ENCODE data around the gene ZRSR2.

Gene ZRSR2

DNA sequence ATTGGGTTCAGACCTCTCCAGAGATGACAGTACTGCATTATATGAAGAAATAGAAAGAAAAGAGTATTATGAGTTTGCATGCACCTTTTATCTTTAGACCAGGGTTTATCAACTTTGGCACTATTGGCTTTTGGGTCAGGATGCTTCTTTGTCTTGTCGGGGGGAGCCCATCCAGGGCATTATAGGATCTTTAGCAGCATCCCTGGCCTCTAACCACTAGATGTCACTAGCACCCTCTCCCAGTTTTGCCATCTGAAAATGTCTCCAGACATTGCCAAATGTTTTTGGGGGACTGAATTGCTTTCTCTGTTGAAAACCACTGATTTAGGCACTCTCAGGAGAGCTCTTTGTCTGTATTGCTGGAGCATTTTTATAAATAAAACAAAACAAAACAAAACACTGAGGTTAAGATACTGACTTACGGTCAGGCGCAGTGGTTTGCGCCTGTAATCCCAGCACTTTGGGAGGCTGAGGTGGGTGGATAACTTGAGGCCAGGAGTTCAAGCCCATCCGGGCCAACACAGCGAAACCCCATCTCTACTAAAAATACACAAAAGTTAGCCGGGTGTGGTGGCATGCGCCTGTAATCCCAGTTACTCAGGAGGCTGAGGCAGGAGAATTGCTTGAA lies 28.6 kb upstream of the ZRSR2 start:
- DNase-seq (ENCODE audit: low read depth), result no peak
- TF ChIP-seq, protein P1, sequence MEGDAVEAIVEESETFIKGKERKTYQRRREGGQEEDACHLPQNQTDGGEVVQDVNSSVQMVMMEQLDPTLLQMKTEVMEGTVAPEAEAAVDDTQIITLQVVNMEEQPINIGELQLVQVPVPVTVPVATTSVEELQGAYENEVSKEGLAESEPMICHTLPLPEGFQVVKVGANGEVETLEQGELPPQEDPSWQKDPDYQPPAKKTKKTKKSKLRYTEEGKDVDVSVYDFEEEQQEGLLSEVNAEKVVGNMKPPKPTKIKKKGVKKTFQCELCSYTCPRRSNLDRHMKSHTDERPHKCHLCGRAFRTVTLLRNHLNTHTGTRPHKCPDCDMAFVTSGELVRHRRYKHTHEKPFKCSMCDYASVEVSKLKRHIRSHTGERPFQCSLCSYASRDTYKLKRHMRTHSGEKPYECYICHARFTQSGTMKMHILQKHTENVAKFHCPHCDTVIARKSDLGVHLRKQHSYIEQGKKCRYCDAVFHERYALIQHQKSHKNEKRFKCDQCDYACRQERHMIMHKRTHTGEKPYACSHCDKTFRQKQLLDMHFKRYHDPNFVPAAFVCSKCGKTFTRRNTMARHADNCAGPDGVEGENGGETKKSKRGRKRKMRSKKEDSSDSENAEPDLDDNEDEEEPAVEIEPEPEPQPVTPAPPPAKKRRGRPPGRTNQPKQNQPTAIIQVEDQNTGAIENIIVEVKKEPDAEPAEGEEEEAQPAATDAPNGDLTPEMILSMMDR (IDR thresholded peaks at IDR 0.05; ENCODE audit: control insufficient read depth, insufficient read depth, low read depth, low read length, missing control alignments), result peak; percentile 92
- no peak overlapping the region for H3K4me3 ChIP-seq (ENCODE audit: control insufficient read depth, low read depth, low read length)

DNA sequence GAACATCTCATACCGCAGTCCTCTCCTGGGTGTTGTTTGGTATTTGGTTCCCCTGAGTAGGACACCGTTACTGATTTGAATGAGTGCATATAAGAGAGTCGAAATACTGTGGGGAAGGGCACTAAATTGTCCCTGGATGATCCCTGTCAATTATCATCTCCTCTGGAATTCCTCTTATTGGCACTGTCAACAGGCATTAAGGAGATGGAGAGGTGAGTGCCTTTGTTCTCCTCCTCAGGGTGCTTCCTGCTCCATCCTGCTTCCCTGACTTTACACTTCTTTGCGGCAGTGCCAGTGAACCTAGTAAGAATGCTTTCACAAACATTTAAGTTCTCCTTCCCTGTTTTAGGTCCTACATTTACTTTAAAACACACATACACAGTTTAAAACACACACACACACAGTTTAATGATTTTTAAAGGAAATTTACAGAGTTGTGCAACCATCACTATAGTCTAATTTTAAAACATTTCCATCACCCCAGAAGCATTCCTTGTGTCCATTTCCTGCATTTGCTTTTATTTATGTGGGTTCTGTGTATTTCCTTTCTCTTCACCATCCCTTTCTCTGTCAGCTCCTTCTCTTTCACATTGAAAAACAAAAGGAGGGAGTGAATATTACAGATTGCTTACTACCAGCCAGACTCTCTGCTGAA lies 20.9 kb upstream of the ZRSR2 start:
- DNase-seq (ENCODE audit: low read depth), result no peak
- H3K4me3 ChIP-seq (ENCODE audit: control insufficient read depth, low read depth, low read length), result no peak overlapping the region
- TF ChIP-seq, protein P1 (IDR thresholded peaks at IDR 0.05; ENCODE audit: control insufficient read depth, insufficient read depth, low read depth, low read length, missing control alignments), result no peak

DNA sequence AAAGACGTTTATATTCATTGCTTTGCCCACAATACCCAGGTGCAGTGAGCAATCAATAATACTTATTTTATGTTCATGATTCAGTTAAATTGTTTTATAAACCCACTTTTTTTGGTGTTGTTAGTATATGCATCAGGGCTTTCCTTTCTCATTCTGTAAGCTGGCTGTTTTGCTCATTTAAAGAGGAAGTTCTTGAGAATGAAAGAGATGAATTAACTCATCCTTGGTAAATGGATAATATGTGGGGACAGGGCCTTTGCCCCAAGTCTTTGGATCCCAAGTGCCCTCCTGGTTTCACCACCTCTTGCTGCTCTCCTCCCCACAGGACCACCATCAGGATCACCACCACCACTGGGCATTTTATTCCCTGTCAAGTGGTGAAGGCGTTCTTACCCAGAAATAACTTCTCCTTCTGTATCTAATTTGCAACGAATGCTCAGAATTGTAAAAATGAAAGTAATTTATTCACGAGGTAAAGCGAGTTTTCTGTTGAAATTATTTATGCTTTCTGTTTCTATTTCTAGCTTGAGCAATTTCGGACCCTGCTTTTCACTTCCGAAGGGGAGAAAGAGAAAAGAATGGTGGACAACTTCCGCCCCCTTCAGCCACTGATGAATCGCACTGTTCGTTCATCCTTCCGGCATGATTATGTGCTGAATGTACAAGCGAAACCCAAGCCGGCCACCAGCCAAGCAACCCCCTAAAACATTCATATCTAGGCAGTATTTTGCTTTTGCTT lies 8.2 kb upstream of the ZRSR2 start:
- peak overlapping the region; percentile 17 for H3K4me3 ChIP-seq (ENCODE audit: control insufficient read depth, low read depth, low read length)
- TF ChIP-seq, protein P1 (IDR thresholded peaks at IDR 0.05; ENCODE audit: control insufficient read depth, insufficient read depth, low read depth, low read length, missing control alignments), result peak; percentile 15
- DNase-seq (ENCODE audit: low read depth), result no peak

DNA sequence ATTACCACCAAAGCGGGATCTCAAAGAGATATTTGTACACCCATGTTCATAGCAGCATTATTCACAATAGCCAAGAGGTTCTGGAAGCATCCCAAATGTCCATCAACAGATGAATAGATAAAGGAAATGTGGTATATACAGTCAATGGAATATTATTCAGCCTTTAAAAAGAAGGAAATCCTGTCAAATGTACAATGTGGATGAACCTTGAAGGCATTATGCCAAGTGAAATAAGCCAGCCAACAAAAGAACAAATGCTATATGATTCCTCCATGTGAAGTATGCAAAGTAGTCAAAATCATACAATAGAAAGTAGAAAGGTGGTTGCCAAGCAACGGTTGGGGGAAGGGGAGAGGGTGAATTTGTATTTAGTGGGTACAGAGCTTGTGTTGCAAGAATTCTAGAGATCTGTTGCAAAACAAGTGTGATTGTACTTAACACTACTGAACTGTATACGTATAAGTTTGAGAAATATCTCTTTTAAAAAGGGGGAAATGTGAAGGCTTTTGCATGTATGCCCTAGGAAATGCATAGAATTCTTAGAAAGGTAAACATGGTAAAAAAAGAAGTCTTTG lies 5.0 kb upstream of the ZRSR2 start:
- no peak for DNase-seq (ENCODE audit: low read depth)
- TF ChIP-seq, protein P1 (IDR thresholded peaks at IDR 0.05; ENCODE audit: control insufficient read depth, insufficient read depth, low read depth, low read length, missing control alignments), result no peak

DNA sequence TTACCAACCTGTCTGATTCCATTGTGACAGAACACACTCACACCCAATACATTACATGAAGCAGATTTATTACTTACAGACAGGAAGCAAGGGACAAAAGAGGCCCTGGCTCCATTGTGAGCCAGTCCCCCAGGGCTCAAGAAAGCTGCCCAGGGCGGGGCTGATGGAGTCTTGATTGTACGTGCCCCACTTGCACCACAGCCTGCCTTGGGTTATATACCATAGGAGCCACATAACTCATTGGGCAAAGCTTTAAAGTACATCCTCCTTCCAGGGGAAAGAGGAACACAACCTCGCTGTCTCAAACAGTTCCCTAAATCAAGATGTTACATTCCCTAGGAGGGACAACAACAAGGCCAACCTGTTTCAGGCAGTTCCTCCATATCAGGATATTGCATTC lies 3.4 kb upstream of the ZRSR2 start:
- H3K4me3 ChIP-seq (ENCODE audit: control insufficient read depth, low read depth, low read length), result no peak overlapping the region
- no peak for DNase-seq (ENCODE audit: low read depth)
- TF ChIP-seq, protein P1 (IDR thresholded peaks at IDR 0.05; ENCODE audit: control insufficient read depth, insufficient read depth, low read depth, low read length, missing control alignments), result no peak

More for the DNA sequence above, 5.0 kb upstream of the ZRSR2 start:
- no peak overlapping the region for H3K4me3 ChIP-seq (ENCODE audit: control insufficient read depth, low read depth, low read length)

DNA sequence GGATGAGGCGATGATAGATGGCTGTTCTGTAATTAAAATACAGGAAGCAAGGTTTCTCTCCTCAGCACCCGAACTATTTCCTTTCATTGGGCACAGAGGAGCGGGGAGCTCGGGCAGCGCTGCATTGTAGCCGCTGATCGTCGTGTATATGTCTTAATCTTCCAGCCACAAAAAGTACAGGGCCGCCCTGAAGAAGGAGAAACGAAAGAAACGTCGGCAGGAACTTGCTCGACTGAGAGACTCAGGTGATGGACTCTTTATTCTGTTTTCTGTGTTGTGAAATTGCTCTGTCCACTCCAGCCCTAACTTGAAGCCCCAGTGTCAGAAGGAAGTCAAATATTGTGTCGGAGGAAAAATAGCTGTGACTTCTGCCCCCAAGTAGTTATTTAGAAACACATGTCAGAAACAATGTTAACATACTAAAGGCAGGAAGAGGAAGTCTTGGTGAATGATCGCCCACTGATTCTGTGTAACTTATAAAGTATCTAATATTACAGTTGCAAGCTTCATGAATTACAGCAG lies 546 bp downstream of the ZRSR2 start:
- TF ChIP-seq, protein P1 (IDR thresholded peaks at IDR 0.05; ENCODE audit: control insufficient read depth, insufficient read depth, low read depth, low read length, missing control alignments), result no peak
- DNase-seq (ENCODE audit: low read depth), result no peak
- peak overlapping the region; percentile 58 for H3K4me3 ChIP-seq (ENCODE audit: control insufficient read depth, low read depth, low read length)
